ENCODE data around the gene CCDC171. TPM values are rescaled to one million over a fixed set of nuclear protein-coding genes. Genes with fewer than 3 reads are reported as not detected.

CCDC171 gene
- polyA plus RNA-seq, 1 experiment, result 0.81 TPM

DNA sequence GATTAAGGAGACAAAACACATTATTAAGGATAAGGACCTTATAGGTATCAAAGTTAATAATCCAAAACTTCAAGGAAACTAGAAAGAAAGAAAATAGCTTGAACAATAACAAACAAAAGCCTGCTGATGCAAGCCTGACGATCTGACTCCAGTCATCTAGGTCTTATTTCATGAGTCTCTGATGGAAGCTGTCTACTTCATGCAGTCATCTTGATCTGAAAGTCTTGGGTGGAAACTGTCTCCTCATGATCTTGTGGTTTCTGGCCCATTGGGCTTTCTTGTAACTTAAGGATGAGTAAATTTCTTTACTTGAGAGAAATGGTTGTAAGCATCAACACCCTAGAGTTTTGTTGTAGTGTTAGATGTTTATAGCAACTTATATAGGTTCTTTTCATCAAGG, 21.5 kb upstream of the CCDC171 start:
- ChIA-PET POLR2A (no interaction called here), CTCF (no interaction called here)
- Histone ChIP-seq H3K27me3 (ENCODE audit: control insufficient read depth, insufficient read depth, low read length) (no peaks in the 10 kb centered on the region), H3K27ac (ENCODE audit: low read depth, low read length) (no peak overlapping the region), H3K4me3 (ENCODE audit: low read depth, low read length) (no peak overlapping the region), H3K9me3 (ENCODE audit: control insufficient read depth, insufficient read depth, low read length) (no peaks in the 10 kb centered on the region; the same call in 1 of the 2 replicates)
- DNase-seq (ENCODE audit: low read depth, low spot score), result no peak
- no peak for TF ChIP-seq CTCF (IDR thresholded peaks at IDR 0.05; ENCODE audit: low read depth, low read length)

DNA sequence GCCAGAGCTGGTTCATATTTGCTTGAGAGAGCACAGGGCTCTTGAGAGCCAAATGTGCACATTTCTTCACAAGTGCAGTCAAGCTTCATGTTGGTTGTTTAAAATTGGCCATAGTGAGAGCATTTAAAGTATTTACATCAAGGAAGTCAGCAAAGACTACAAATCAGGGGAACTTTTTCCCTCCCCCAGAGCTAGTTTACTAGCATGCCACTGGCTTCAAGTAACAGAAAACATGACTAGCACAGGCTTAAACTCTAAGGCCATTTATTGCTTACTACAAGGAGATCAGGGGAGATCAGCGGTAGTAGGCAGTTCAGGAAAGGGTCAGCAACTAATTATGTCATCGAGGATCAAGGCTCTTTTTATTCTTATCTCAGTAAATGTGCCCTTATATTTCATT, 11.0 kb upstream of the CCDC171 start:
- no peak overlapping the region for H3K4me3 ChIP-seq (ENCODE audit: low read depth, low read length)
- DNase-seq (ENCODE audit: low read depth, low spot score), result no peak
- no peak overlapping the region for H3K27ac ChIP-seq (ENCODE audit: low read depth, low read length)
- TF ChIP-seq CTCF (IDR thresholded peaks at IDR 0.05; ENCODE audit: low read depth, low read length), result no peak
- ChIA-PET CTCF (interaction anchor here (0.6 kb wide), 1 partner anchor 90 kb away, joined by 3 read pairs; no protein-coding TSS in a partner anchor), POLR2A (interaction anchor here (2.0 kb wide), 1 partner anchor 11 kb away, joined by 14 read pairs; the partner anchor contains the start of gene CCDC171)
- H3K9me3 ChIP-seq (ENCODE audit: control insufficient read depth, insufficient read depth, low read length), result no peaks in the 10 kb centered on the region
- no peaks in the 10 kb centered on the region for H3K27me3 ChIP-seq (ENCODE audit: control insufficient read depth, insufficient read depth, low read length)

DNA sequence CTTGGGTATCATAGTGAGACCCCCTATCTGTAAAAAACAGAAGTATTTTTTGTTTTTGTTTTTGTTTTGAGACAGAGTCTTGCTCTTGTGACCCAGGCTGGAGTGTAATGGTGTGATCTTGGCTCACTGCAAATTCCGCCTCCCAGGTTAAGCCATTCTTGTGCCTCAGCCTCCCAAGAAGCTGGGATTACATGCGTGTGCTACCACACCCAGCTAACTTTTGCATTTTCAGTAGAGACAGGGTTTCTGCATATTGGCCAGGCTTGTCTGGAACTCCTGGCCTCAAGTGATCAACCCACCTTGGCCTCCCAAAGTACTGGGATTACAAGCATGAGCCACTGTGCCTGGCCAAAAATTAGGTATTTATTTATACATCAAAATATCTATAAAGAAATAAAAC, 10.2 kb upstream of the CCDC171 start:
- Histone ChIP-seq H3K4me3 (ENCODE audit: low read depth, low read length) (no peak overlapping the region), H3K27ac (ENCODE audit: low read depth, low read length) (no peak overlapping the region), H3K9me3 (ENCODE audit: control insufficient read depth, insufficient read depth, low read length) (no peaks in the 10 kb centered on the region), H3K27me3 (ENCODE audit: control insufficient read depth, insufficient read depth, low read length) (no peaks in the 10 kb centered on the region)
- TF ChIP-seq CTCF (IDR thresholded peaks at IDR 0.05; ENCODE audit: low read depth, low read length), result no peak
- DNase-seq (ENCODE audit: low read depth, low spot score), result no peak
- CTCF ChIA-PET, result no interaction called here
- POLR2A ChIA-PET, result interaction anchor here (2.0 kb wide), 1 partner anchor 10 kb away, joined by 14 read pairs; the partner anchor contains the start of gene CCDC171

- ChIA-PET POLR2A (interaction anchor here (2.0 kb wide), 1 partner anchor 10 kb away, joined by 14 read pairs; the partner anchor contains the start of gene CCDC171), CTCF (no interaction called here)
- TF ChIP-seq CTCF (IDR thresholded peaks at IDR 0.05; ENCODE audit: low read depth, low read length), result no peak
- no peaks in the 10 kb centered on the region for H3K9me3 ChIP-seq (ENCODE audit: control insufficient read depth, insufficient read depth, low read length)
- no peak for DNase-seq (ENCODE audit: low read depth, low spot score)
- H3K4me3 ChIP-seq (ENCODE audit: low read depth, low read length), result no peak overlapping the region
- H3K27me3 ChIP-seq (ENCODE audit: control insufficient read depth, insufficient read depth, low read length), result no peaks in the 10 kb centered on the region
- no peak overlapping the region for H3K27ac ChIP-seq (ENCODE audit: low read depth, low read length)
These were observed 9.6 kb upstream of the CCDC171 start for GRCh38 chr9:15543047-15543813.

GRCh38 chr9:15549611-15550010, 3.2 kb upstream of the CCDC171 start:
- ChIA-PET POLR2A (no interaction called here), CTCF (no interaction called here)

More at GRCh38 chr9:15549611-15550010, 3.2 kb upstream of the CCDC171 start:
- TF ChIP-seq CTCF (IDR thresholded peaks at IDR 0.05; ENCODE audit: low read depth, low read length), result no peak
- no peaks in the 10 kb centered on the region for H3K9me3 ChIP-seq (ENCODE audit: control insufficient read depth, insufficient read depth, low read length)
- H3K27me3 ChIP-seq (ENCODE audit: control insufficient read depth, insufficient read depth, low read length), result no peaks in the 10 kb centered on the region
- H3K27ac ChIP-seq (ENCODE audit: low read depth, low read length), result no peak overlapping the region
- no peak overlapping the region for H3K4me3 ChIP-seq (ENCODE audit: low read depth, low read length)
- DNase-seq (ENCODE audit: low read depth, low spot score), result no peak
